HTR-8/SVneo (cell line): ENCODE data around the gene SLC39A1.
A peak's percentile ranks its signal among the peaks of the same experiment; 100 is the strongest.
"Not testable (repeated sequence)": the region's sequence is repeated elsewhere in the genome, so short reads cannot be mapped to it uniquely, and the experiment has no call there.

Experiments used
- DNase-seq: peaks from one replicate; pipeline ENCODE4 v3.0.0; 2011; ENCODE audit warnings: low spot score, mixed read lengths; ENCODE audit not compliant: insufficient read length
- FAIRE-seq: peaks from 2 replicates; lab custom pipeline; 2011; peaks lifted over from hg19 to GRCh38; lab: Jason Lieb, UNC

Gene SLC39A1, protein sequence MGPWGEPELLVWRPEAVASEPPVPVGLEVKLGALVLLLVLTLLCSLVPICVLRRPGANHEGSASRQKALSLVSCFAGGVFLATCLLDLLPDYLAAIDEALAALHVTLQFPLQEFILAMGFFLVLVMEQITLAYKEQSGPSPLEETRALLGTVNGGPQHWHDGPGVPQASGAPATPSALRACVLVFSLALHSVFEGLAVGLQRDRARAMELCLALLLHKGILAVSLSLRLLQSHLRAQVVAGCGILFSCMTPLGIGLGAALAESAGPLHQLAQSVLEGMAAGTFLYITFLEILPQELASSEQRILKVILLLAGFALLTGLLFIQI

DNA sequence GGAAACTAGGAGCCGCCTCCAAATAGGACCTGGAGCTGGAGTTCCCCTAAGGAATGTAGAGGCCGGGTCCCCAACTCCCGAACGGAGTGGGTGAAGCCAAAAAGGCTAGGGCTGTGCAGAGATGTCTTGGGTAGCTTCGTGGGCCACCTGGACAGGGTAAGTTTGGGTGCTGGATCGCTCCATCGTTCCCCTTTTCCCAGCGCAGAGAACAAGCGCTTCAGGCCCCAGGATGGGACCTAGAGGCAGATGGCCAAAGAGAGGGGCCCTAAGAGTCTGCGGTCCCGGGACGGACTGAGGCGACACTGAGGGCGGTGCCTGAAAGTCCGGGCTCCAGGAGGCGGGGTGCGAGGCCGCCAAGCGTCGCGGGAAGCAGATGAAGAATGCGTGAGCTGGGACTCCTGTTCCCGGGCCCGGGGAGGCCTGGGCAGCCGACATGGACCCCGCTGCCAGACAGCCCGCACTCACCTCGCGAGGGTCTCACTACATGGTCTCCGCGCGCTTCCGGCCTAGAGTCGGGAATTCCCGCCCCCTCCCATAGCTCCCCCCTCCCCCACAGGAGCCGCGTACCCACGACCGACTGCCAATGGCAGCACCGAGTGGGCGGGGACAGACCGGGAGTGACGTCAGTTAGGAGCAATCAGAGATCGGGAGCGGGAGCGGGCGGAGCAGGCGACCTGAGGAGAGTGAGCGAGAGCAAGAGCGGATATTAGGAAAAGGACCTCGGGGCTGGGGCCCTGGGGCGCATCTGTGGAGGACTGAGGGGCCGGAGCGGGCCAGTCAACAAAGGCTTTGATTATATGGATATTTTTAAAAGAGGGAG lies at the start of gene SLC39A1:
SLC39A1 (minus strand) TSS at position 508 of the 820 bp plus-strand sequence. CDS start 822 bp downstream, outside the sequence.
- DNase-seq (peak; percentile 89), FAIRE-seq (peak; percentile 79)

DNA sequence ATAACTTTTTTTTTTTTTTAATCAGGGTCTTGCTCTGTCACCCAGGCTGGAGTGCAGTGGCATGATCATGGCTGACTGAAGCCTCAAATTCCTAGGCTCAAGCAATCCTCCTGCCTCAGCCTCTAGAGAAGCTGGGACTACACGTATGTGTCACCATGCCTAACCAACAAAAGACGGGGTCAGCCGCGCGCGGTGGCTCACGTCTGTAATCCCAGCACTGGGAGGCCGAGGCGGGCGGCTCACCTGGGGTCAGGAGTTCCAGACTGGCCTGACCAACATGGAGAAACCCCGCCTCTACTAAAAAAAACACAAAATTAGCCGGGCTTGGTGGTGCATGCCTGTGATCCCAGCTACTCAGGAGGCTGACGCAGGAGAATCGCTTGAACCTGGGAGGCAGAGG lies 49.2 kb upstream of the SLC39A1 start:
- not testable (repeated sequence) for DNase-seq, FAIRE-seq

DNA sequence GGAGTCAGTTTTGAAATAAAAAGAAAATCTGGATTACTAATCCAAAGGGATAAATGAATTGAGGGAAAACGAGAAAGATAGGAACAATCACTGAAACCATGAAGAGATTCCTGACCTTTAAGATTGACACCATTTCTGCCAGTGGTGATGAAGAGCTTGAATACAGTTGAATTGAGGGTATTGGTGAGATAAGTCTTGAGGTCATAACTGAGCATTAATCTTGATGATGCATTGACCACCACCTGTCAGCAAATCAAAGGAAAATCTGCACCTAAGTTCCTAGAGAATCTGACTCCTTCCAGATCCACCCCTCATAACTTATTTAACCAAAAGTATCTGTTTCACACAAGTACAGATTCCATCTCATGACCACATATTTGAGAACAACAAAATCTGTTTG lies 48.8 kb upstream of the SLC39A1 start:
- no peak for FAIRE-seq
- no peak for DNase-seq

DNA sequence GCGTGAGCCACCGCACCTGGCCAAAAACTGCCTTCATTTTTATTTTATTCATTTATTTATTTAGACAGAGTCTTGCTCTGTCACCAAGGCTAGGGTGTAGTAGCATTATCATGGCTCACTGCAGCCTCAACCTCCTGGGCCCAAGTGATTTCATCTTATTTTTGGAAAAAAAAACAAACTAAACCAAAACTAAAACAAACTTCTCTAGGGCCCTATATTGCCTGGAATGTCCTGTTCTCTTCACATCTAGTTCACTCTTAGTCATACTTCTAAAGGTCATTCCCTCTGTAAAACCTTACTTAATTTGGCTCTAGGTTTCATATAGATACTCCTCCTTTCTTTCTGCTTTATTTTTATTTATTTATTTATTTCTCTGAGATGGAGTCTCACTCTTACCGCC lies 42.8 kb upstream of the SLC39A1 start:
- DNase-seq, result no peak
- no peak for FAIRE-seq

DNA sequence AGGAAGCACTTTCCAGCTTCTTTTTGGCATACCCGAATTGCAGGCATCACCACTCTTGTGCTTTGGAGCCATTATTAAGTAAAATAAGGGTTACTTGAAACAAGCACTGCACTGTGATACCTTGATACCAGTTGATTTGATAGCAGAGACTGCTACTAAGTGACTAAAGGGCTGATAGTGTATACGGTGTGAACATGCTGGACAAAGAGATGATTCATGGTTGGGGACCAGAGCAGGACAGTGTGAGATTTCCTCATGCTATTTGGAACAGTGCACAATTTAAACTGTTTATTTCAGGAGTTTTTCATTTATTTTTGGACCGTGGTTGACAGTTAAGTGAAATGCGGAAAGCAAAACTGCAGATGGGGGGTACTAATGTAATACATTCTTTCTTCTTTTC lies 37.1 kb upstream of the SLC39A1 start:
- DNase-seq, result no peak
- no peak for FAIRE-seq

DNA sequence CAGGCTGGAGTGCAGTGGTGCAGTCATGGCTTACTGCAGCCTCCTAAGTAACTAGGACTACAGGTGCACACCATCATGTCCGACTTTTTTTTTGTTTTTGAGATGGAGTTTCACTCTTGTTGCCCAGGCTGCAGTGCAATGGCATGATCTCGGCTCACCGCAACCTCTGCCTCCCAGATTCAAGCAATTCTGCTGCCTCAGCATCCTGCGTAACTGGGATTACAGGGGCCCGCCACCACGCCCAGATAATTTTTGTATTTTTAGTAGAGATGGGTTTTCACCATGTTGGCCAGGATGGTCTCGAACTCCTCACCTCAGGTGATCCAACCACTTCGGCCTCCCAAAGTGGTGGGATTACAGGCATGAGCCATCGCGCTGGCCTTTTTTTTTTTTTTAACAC lies 33.5 kb upstream of the SLC39A1 start:
- not testable (repeated sequence) for FAIRE-seq, DNase-seq

DNA sequence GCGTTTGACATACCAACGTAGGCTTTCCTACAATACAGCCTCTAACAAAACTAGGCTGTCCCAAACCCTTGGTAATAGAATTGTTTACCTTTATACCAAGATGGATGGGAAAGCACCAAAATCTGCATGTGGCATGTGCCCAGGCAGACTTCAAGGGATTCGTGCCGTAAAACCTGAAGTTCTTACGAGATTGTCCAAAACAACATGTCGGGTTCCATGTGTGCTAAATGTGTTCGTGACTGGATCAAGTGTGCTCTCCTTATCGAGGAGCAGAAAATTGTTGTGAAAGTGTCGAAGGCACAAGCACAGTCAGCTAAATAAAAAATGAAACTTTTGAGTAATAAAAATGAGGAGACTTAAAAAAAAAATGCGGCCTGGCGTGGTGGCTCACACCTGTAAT lies 32.3 kb upstream of the SLC39A1 start:
- DNase-seq, result no peak
- no peak for FAIRE-seq

DNA sequence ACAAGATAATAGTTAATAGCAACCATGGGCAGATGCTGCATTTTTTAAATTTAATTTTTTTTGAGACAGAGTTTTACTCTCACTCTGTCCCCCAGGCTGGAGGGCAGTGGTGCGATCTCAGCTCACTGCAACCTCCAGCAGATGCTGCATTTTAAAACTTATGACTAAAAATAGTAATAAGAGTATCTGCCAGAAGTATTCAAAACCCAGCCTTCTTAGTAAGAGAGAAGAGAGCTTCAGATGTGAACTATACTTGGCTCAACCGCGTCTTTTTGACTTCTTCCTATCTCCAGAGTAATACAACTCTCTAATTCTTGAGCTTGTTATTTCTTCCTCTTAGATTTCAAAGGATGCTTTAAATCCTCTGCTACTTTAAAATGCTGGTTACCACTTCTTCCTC lies 31.9 kb upstream of the SLC39A1 start:
- FAIRE-seq, result no peak
- no peak for DNase-seq

DNA sequence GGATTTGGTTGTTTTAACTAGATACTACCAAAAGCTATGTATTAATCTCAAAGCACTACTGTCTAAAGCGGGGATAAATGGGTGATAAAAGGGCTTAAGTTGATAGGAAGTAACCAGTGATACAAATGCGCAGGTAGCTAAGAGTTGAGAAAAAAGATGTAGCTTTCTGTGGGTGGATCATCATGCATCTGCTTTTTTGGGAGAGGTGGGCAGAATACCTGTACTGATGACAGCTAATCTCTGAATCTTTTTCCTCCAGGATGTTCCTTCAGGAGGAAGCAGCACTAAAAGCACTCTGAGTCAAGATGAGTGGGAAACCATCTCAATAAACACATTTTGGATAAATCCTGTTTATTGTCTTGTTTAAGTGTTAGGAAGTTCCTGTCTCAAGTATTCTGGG lies 28.5 kb upstream of the SLC39A1 start:
- DNase-seq (no peak), FAIRE-seq (no peak)

DNA sequence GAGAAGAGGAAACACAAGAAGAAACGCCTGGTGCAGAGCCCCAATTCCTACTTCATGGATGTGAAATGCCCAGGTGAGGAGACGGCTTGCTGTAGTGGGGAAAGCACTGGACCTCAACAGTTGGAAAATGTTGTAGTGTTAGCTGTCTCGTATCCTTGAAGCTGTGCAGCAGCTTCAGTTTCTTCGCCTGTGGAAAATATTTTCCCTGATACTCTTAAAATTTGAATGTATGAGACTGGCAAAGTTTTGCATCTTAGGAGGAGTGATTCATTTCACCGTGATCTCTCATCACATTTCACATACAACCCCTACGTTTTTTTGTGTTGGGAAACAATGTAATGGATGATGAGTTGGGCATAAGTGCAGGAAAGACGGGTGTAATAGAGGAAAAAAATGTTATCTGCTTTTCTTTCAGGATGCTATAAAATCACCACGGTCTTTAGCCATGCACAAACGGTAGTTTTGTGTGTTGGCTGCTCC lies 27.9 kb upstream of the SLC39A1 start:
- DNase-seq (no peak), FAIRE-seq (no peak)

DNA sequence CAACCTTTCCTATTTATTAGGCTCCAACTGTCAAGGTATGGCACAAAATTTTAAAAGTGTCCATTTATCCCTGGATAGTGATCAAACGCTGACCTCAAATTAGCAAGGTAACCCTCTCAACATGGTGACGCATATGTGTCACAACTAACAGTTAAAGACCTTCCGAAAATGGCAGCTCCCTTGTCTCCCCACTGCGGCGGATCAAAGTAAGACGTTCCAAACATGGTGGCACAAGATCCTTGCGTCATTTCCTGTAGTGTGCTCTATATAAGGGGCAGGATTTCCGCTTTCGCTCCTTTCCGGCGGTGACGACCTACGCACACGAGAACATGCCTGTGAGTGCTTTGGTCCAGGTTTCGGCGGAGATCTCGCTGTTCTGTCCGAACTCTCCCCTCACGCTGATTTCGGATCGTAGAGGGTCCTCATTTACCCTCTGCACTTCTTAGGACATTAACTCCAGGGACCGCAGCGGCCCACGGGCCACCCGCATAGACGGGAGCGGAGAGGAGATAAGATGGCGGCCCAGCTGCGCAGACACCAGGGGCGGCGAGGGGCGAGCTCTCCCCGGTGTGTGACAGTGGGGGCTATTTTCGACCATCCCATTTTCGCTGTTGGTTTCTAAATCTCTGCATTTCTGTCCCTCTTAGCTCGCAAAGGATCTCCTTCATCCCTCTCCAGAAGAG lies 27.3 kb upstream of the SLC39A1 start, which contains the start of gene RPS27:
RPS27 (plus strand) TSS at position 295 of the 683 bp plus-strand sequence; CDS start at position 330, 35 bp downstream.
- no peak for FAIRE-seq
- DNase-seq, result peak; percentile 87

DNA sequence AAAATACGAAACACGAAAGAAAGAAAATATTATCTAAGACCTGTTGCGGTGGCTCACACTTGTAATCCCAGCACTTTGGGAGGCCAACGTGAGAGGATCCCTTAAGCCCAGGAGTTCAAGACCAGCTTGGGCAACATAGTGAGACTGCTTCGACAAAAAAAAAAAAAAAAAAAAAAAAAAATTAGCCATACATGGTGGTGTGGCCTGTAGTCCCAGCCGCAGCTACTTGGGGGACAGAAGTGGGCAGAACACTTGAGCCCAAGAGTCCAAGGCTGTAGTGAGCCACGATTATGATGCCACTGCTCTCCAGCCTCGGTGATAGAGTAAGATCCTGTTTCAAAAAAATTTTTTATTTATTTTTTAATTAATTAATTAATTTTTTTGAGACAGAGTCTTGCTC lies 24.3 kb upstream of the SLC39A1 start:
- no peak for FAIRE-seq
- DNase-seq, result no peak

DNA sequence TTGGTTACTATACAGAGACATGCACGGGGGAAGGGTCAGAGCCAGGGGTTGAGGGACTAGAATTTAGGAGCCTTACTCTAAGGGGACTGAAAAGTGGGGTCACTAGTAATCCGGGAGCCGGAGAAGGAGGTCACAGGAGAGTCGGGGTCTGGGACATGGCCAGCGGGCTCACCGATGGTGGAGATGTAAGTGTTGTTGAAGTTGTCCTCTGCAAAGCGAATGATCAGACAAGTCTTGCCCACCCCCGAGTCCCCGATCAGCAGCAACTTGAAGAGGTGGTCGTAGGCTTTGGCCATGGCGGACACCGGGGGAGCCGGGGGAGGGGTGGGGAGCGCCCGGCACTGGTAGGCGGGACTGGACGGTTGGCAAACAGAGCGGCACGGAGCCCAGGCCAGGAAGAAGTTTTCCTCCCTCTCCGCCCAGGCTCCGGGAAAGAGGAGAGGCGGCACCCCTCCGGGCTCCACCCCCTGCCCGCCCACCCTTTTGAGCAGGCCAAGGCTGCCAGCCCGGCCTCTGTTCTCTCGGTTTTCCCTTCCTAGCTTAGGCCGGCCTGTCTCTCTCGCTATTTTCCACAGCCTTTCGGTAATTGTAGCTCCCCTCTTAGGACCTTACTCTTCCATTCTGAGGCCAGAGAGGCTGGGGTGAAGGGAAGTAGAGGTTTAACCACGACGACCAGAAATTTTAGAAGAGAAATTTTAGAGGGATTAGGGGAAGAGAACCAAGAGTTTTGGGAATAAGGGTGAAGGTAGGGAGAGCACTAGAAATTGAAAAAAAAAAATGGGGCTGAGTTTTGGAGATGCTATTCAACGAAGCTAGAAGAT lies 22.8 kb upstream of the SLC39A1 start, which contains the start of gene RAB13:
RAB13 (minus strand) TSS at position 399 of the 821 bp plus-strand sequence; CDS start at position 296, 103 bp downstream.
- DNase-seq (peak; percentile 75), FAIRE-seq (no peak)

DNA sequence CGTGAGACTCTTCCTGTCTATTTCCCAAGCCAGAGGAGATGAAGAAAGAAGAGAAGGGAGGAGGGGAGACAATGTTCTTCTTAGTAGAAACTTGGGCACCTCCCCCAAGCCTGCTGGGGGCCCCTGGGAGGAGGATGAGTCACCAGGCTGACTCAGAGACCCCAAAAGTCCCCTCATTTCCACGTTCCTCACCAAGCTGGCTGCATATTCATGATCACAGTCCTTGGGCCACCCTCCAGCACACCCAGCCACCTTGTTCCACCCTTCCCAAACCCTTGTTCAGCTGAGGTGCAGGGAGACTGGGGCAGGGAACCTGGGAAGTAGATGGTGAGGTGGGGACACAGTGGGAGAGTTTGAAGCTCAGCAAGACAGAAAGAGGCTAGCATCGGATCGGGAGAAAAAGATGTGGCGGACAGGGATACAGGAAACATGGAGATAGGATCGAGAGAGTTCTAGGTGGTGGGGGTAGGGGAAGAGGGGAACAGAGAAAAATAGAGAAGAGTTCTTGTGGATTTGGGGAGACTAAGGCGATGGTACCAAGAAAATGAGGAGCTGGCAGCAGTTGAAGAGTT lies 22.1 kb upstream of the SLC39A1 start:
- FAIRE-seq (no peak), DNase-seq (peak; percentile 24)

DNA sequence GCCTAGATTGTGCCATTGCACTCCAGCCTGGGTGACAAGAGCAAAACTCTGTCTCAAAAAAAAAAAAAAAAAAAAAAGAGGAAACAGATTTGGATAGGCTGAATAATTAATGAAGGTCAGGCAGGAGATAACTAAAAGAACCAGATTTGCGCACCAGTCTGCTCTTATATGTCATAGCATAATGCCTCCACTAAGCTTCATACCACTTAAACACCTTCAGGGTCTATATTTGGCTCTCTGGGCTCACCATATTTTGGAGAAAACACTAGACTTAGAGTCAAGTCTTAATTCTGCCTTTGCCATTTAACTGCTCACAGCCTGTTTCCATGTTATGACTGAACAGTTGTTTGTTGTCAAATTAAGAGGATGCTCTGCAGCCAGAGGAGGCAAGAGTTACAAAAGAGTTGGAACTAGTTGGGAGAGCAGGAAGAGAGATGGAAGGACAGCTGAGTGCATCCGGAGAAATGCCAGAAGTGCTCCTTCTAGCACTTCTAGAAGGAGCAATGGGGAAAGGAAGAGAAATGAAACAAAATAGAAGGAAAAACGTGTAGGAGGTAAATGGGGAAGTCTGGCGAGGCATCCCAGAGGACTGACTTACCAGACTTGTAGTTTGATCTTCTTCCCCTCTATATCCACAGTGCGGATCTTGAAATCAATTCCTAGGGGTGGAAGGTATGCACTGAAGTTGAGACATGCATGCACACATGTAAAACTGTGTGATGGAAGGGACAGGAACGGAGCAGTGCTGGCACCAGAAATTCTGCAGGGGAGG lies 21.0 kb upstream of the SLC39A1 start:
- no peak for FAIRE-seq
- no peak for DNase-seq

DNA sequence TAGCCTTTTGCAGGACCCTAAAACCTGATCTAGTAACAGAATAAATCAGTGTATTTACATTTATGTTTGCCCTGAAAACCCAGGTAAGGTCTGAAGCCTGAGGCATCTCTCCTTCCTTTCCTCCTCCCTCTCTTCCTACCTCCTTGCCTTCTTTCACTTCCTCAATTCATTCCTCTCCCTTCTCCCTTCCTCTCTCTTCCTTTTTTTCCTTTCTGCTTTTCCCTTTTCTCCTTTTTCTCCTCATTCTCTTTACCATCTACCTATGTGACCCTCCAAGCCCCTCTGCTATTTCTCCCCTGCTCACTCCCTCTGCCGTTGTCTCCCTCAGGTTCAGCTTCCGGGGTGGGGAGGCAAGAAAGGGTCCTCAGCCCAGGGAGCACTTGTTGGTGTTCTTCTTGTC lies 18.4 kb upstream of the SLC39A1 start:
- DNase-seq, FAIRE-seq: not testable (repeated sequence)

DNA sequence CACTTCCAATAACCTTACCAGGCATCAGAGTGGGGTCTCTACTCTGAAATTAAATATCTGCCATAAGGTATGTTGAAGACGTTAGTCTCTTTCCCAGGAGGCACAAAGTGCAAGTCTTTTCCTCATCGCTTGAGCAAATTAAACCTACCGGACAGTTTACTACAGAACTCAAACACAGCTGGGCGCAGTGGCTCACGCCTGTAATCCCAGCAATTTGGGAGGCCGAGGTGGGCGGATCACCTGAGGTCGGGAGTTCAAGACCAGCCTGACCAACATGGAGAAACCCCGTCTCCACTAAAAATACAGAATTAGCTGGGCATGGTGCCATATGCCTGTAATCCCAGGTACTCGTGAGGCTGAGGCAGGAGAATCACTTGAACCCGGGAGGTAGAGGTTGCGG lies 15.8 kb upstream of the SLC39A1 start:
- not testable (repeated sequence) for DNase-seq, FAIRE-seq

DNA sequence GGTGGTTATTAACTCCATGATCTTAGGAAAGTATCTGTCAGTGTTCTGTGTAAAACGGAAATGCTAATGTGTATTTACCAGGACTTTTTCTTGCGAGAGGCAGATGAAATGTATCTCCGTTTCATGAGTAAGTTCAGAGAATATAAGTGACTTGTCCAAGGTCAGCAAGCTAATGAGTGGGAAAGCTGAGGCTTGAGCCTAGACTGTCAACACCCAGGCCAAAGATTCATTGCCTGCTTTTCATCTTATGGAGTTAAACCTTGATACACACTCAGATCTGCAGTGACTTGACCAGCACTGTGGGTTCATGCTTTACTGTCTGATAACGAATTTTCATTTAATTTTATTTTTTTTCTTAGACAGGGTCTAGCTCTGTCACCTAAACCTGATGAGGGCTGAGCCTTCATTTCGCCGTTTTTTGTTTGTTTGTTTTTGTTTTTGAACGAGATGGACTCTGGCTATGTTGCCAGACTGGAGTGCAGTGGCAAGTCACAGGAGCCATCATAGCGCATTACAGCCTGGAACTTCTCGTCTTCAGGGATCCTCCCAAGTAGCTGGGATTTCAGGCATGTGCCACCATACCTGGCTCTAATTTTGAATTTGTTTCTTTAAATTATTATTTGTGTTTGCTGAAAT lies 15.1 kb upstream of the SLC39A1 start:
- DNase-seq (no peak), FAIRE-seq (no peak)
